Measurements from ENCODE around the gene TMPRSS9.

GRCh38 chr19:2413159-2413558 lies 53.1 kb downstream of the TMPRSS9 start:
- no peak for TF ChIP-seq CTCF (optimal IDR thresholded peaks at IDR 0.05 in 1 of 3, IDR thresholded peaks at IDR 0.05 in 1 of 3, conservative IDR thresholded peaks at IDR 0.05 in 1 of 3; ENCODE audit: extremely low read depth in 1 of 3, insufficient read depth in 2 of 3, low read length in 3 of 3)
- no peak for TF ChIP-seq EZH2 (IDR thresholded peaks at IDR 0.05; ENCODE audit: low read length)
